Fibroblast of villous mesenchyme (primary cell): ENCODE measurements around the gene SH3GL3. TPM values are rescaled to one million over a fixed set of nuclear protein-coding genes. Genes with fewer than 3 reads are reported as not detected.

ENCODE experiments used
- DNase-seq: peaks from one replicate; pipeline ENCODE4 v3.0.0-alpha.2; 2010; ENCODE audit warnings: low read depth
- H3K4me3 ChIP-seq: 2 replicates; pipeline ENCODE4 v1.5.1; 2011; ENCODE audit warnings: low read depth, mild to moderate bottlenecking, low read length
- CTCF ChIP-seq: IDR thresholded peaks from 2 replicates; pipeline ENCODE4 v1.5.1; 2012; ENCODE audit warnings: low read depth, mild to moderate bottlenecking, low read length; ENCODE audit not compliant: insufficient read depth
- total RNA-seq: library from RNA; depleted of rRNA; stranded (reverse); fragments of >200 nt; gene quantifications from 2 replicates; pipeline ENCODE4 v1.2.3, GENCODE V29; 2012

The SH3GL3 gene
- total RNA-seq, 1 donor: under 0.01 TPM

DNA sequence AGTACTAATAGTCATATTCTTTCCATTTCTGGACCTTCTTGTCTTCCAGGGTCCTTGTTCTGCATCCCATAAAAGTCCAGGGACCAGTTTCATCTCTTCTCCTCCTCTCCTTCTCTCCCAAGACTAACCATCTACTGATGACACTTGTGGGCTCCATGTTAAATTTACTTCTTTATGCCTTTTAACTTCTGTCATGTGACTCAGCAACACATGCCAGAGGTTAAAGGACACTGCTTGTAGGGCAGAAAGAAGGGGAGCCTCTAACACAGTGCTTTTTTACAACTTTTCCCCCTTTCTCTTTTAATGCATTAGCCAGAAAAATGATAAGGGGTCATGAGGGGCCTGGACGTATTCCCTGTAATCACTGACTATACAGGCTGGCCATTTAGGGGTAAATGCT lies 10.0 kb downstream of the SH3GL3 start:
- no peak overlapping the region for H3K4me3 ChIP-seq
- DNase-seq: no peak
- TF ChIP-seq CTCF: no peak

- no peak for TF ChIP-seq CTCF
- no peak for DNase-seq
- no peak overlapping the region for H3K4me3 ChIP-seq
Measured at GRCh38 chr15:83458381-83458780, 11.2 kb downstream of the SH3GL3 start.

DNA sequence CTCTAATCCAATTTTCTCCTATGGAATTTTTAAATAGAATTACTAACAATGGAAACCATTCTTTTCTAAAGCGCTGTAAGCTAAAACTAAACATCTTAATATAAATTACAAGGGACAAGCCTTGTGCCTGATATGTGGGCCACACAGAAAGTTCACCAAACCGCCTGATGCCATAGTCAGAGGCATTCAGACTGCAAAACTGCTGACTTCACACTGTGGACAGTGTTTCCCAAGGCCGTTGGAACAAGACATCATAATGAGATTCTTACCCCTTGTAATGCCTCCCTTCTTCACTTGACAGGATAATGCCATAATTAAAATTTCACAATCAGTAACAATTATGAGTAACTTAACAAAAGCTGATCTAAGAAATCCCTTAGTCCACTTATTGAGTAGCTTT lies 14.9 kb downstream of the SH3GL3 start:
- no peak overlapping the region for H3K4me3 ChIP-seq
- TF ChIP-seq CTCF: no peak
- no peak for DNase-seq

- no peak for TF ChIP-seq CTCF
- H3K4me3 ChIP-seq: no peak overlapping the region
- DNase-seq: no peak
Measured at GRCh38 chr15:83462953-83463433, 15.9 kb downstream of the SH3GL3 start.

DNA sequence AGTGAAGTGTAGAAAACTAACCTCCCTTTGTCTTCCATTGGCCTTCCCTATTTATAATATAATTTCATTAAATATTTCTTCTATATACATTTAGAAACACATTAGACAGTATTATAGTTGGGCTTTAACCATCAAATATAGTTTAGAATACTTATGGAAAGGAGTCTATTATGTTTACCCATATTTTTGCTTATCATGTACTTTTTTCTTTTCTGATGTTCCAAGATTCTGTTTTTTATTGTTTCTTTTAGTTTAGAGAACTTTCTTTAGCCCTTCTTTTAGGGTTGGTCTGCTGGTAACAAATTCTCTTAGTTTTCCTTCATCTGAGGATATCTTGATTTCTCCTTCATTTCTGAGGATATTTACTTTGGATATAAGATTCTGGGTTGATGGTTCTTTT lies 23.7 kb downstream of the SH3GL3 start:
- TF ChIP-seq CTCF: no peak
- DNase-seq: no peak

DNA sequence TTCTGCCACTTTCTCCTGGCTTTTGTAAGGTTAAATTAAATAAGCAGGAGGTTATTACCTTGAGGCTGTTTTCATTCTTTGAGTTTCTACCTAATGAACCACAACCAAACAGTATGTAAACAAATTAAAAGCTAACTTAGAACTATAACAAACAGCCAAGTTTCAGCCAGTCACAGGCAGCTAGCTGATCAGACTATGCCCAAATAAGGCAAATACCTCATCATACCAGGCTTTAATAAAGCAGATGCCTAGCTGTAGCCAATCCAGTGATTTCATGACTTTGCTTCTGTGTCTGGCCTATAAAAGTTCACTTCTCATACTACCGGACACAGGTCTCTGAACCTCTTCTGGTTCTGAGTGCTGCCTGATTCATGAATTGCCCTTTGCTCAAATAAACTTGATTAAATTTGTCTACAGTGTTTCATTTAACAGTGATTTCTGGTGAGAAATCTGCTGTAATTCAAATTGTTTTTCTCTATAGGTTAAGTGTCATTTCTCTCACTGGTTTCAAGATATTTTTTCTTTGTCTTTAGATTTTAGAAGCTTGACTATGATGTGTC lies 24.2 kb downstream of the SH3GL3 start:
- DNase-seq: no peak
- TF ChIP-seq CTCF: no peak
- H3K4me3 ChIP-seq: no peak overlapping the region

More for the DNA sequence above, 23.7 kb downstream of the SH3GL3 start:
- H3K4me3 ChIP-seq: no peak overlapping the region

DNA sequence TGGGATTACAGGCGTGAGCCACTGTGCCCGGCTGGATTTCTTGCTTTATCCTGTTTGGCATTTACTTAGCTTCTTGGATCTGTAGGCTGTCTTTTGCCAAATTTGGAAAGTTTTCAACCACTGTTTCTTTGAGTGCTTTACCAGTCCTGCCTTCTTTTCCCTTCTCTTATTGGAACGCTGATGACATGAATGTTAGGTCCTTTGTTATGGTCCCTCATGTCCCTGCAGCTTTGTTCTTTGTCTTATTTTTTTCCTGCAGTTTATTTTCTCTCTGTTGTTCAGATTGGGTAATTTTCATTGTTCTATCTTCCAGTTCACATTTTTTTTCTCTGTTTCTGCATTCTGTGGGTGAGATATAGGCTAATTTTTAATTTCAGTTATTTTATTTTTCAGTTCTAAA lies 25.0 kb downstream of the SH3GL3 start:
- no peak for TF ChIP-seq CTCF
- no peak overlapping the region for H3K4me3 ChIP-seq
- no peak for DNase-seq
